Stimulated activated CD8-positive, alpha-beta memory T cell treated with anti-CD3 and anti-CD28 coated beads, Interleukin-15, amount 100 ng/mL, for 24 hours (primary cell): Measurements from ENCODE around the gene TMEM138.
"Not testable (repeated sequence)": the region's sequence is repeated elsewhere in the genome, so short reads cannot be mapped to it uniquely, and the experiment has no call there.

ENCODE experiments used
- DNase-seq: peaks from one replicate; pipeline ENCODE4 v3.0.0-alpha.2; 2020; ENCODE audit warnings: low read depth

The TMEM138 gene

GRCh38 chr11:61367406-61367805 lies 5.2 kb downstream of the TMEM138 start:
- DNase-seq: no peak

DNA sequence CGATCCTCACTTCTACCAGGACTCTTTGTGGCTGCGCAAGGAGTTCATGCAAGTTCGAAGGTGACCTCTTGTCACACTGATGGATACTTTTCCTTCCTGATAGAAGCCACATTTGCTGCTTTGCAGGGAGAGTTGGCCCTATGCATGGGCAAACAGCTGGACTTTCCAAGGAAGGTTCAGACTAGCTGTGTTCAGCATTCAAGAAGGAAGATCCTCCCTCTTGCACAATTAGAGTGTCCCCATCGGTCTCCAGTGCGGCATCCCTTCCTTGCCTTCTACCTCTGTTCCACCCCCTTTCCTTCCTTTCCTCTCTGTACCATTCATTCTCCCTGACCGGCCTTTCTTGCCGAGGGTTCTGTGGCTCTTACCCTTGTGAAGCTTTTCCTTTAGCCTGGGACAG lies 6.5 kb downstream of the TMEM138 start:
- DNase-seq: no peak

DNA sequence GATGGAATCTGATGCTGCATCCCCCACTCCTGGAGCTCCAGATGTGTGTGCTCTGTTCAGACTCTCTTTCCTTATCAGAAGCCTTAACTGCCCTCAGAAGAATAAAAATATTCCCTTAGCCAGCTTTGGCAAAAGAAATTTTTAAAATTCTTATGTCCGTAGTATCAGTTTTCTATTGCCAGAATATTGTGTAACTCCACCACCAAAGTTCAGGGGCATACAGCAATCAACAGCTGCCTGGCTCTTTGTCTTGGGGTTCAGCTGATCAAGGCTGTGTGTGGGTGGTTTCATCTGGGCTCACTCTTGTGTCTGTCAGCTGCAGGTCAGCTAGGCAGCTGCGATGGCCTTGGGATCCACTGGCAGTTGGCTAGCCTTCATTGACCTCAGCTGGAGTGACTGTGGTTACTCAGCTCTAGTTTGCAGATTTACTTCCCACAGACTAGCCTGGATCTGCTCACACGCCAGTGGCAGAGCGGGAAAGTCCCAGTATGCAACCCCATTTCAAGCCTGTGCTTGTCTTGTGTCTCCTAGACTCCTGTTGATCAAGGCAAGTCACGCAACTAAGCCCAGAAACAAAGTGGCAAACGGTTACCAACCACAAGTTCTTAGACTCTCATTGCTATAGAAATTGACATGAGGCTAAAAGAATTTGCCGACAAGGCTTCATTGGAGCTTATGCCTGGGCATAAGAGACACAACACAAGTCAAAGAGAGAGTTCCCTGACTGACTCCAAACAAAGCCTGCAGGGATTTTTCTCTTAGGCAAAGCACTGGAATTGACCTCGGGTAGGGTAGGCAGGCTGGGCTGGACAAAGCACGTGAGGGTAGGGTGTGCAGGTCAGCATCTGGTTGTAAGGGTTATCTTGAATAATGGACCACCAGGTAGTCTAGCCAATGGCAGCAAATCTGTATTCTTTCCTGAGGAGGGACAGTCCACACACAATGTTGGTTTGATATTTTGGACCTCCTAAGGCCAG lies 7.5 kb downstream of the TMEM138 start:
- no peak for DNase-seq

DNA sequence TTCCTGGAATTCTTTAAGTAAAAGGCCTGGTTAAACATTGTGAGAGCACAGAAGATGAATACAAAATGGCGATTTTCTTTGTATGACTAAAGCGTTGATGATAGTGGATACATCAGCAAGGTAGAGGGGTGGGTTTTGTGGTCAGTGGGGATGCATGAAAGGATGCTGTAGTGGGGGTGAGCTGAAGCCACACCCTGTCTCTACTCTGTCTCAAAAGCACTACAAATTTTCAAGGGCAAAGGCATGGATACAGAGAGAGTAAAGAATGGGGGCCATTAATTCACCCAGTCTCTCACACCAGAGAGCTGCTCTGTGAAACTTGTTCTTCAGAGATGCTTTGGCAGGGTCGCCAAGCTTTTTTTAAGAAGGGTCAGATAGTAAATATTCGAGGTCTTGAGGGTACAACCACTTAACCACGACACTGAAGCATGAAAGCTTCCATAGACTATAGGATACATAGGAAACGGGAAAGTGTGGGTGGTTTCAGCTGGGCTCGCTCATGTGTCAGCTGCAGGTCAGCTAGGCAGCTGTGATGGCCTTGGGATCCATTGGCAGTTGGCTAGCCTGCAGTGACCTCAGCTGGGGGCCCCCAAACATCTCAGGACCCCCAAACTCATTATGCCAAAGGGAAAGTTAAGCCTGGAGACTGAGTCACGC lies 8.3 kb downstream of the TMEM138 start:
- no peak for DNase-seq

GRCh38 chr11:61372659-61373420 lies 10.7 kb downstream of the TMEM138 start:
- DNase-seq: no peak

DNA sequence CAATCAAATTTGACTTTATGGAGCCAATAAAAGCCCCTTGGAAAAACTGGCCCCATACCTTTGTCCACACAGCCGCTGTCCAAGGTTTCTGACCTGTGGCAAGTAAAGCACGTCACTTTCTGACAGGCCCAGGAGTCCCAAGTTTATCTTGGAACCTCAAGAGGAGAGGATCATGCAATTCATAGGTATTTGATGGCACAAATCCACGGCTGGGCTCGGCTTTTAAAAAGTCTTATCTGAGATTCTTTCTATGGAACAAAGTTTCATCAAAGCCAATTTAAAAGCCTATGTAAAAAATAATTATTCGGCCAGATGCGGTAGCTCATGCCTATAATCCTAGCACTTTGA lies 13.6 kb downstream of the TMEM138 start:
- no peak for DNase-seq

DNA sequence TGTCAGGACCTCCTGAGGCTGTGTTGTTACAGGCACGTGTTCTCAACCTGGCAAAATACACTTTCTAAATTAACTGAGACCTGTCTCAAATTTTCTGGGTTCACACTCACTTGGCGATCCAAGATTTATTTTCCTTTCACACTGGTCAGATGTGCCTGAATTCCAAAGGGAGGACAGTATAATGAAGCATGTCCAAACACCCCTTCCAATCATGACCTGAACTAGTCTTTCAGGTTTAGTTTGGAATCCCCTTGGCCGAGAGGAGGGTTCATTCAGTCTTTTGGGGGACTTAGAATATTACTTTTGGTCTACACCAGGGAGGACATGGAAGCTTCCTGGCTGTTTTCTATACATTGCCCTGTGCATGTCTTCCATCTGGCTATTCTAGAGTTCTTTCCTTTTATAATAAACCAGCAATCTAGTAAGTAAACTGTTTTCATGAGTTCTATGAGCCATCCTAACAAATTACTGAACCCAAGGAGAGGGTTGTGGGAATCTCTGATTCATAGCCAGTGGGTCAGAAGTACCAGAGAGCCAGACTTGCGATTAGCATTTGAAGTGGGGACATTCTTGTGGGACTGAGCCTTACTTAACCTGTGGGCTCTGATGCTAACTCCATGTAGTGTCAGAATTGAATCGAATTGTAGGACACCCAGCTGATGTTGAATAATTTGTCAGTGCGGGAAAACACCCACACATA lies 15.4 kb downstream of the TMEM138 start:
- no peak for DNase-seq

GRCh38 chr11:61378713-61379313 lies 16.6 kb downstream of the TMEM138 start:
- DNase-seq: no peak

- DNase-seq: no peak
These were observed 18.7 kb downstream of the TMEM138 start for GRCh38 chr11:61380884-61381283.

GRCh38 chr11:61383859-61384258 lies 21.7 kb downstream of the TMEM138 start:
- DNase-seq: not testable (repeated sequence)

DNA sequence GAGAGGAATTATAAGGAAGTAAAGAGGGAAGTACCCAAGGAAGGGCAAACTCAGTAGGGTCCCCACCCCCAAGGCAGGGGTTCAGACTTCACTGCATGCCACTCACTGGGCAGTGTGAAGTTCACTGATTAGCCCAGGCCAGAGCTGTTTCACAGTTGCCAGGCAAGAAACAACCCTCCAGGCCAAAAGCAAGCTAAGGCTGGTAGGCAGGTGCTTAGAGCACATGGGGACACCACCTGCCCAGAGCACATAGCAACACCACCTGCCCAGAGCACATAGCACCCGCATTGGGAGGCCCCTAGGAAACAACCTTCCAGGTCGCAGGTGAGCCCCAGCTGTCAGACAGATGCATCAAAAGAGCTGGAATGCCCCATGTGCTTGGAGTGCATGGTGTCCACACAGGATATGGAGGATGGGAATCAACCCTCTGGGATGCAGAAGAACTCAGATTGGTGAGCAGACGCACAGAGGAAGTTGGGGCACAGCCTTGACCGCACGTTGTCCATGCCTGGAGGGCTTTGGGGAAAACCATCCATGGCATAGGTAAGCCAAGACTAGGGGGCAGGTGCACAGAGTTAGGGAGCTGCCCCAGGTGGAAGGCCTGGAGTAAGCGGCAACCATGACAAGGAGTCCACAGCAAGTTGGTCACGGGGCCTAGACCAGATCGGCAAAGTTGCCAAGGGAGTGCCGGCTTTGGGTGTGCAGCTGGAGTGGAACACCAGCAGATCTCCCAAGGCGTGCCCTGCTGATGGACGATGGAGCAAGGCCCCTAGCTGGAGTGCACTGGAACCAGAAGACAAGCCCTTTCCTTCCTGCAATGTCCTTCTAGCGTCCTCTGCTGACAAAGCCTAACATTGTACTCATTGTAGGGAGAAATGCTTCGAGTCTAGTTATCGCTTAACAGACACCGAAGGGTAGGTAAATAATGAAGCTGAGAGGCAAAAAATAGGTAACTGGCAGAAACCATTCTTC lies 22.4 kb downstream of the TMEM138 start:
- DNase-seq: no peak

DNA sequence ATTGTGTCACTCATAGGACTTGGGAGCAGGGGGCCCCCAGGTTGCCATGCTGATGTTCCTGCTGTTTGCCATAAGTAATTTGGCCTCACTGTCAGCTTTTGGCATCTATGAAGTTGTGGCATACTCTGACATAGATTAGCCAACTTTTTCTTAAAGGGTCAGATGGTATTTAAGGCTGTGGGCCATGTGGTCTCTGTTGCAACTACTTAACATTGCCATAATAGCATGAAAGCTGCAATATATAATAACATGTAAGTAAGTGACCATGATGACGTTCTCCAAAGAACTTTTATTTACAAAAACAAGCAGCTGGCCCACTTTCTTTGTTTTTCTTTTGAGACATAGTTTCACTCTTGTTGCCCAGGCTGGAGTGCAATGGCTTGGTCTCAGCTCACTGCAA lies 28.0 kb downstream of the TMEM138 start:
- no peak for DNase-seq

- DNase-seq: no peak
These were observed 30.9 kb downstream of the TMEM138 start for GRCh38 chr11:61392981-61393595.

DNA sequence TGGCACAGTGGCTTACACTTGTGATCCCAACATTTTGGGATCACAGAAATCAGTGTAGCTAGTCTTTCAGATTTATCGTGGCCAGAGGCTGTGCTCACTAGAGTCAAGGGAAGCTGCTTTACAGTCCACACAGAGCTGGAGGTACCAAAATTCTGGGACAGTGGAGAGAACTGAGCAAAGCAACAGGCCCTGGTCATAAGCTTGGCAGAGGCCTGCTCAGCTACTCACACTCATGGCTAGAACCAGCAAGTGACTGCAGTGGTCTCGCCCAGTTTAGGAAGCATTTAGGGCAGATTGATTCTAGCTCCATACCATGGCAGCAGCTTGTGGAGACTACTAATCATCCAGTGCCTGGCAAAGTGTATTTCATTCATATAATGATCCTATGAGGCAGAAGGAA lies 39.0 kb downstream of the TMEM138 start:
- no peak for DNase-seq

DNA sequence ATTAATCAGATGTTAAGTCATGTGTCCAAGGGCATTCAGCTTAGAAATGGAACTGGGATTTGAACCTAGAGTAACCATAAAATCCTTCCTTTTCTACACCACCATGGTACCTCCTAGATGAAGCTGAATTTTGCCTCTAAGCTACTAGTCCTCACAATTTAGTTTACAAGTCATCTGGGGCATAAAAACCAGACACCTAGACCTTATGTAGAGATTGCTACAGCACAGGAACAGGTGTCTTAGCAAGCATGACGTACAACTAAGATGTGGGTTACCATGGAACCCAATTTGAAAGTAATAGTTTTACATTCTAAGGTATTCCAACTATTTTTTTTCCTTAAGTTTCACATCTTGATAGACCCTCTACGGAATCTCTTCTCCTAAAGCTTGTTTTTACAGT lies 39.4 kb downstream of the TMEM138 start:
- DNase-seq: no peak

GRCh38 chr11:61403658-61404057 lies 41.5 kb downstream of the TMEM138 start:
- no peak for DNase-seq

- DNase-seq: no peak
These were observed 41.9 kb downstream of the TMEM138 start for GRCh38 chr11:61404103-61404502.

- no peak for DNase-seq
These were observed 42.5 kb downstream of the TMEM138 start for GRCh38 chr11:61404641-61405040.

DNA sequence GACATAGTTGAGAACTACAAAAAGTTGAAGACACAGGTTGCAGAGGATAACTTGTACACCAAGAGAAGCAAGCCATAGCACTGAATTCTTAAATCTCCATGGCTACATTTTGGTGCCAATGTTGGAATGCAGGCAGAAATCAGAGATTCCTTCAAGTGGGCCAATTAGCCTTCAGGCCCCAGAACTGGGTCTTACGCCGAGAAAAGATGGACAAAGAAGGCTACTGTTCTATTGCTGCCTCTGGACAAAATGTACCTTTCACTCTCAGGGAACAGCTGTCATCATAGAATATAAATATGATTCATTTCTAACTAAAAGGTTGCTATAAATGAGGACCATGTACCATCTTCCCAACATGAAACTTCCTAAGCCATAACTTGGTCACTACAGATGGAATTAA lies 43.9 kb downstream of the TMEM138 start:
- no peak for DNase-seq
